ENCODE measurements around the gene GRB10. TPM values are rescaled to one million over a fixed set of nuclear protein-coding genes. Genes with fewer than 3 reads are reported as not detected.

The GRB10 gene
- total and polyA plus RNA-seq, 5 donors from 2014 or later = 0.25 to 2.3 TPM; not detected in 3

DNA sequence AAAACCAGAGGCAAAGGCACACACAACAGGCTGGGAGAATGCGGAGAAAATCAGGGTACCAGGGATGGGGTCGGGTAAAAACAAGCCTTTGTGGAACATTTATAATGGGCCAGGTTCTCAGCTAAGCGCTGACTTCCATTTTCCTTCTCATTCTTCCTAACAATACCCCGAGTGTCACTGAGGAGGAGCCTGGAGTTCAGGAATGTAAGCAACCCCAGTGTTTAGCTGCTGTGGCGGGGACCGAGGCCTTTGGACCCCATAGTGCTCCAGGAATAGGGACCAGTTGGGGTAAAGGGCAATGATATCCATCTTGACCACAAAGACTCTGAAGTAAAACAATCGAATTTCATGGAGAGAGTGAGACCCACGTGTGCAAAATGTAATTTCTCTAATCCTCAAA lies 34.2 kb downstream of the GRB10 start:
- no peaks in the 10 kb centered on the region for H3K36me3 Mint-ChIP-seq
- Histone ChIP-seq H3K36me3 (ENCODE audit: control insufficient read depth, insufficient read depth, low read length) (no peaks in the 10 kb centered on the region), H3K27me3 (ENCODE audit: control insufficient read depth, insufficient read depth, low read length) (peaks cover 3% of the 10 kb centered on the region), H3K4me3 (ENCODE audit: low read depth, low read length) (no peak overlapping the region), H3K4me1 (ENCODE audit: control insufficient read depth, insufficient read depth, low read length, poor library complexity, severe bottlenecking) (no peaks in the 10 kb centered on the region), H3K27ac (ENCODE audit: insufficient read depth, low read length, poor library complexity, severe bottlenecking) (no peak overlapping the region), H3K9me3 (ENCODE audit: control insufficient read depth in 2 of 2, low read length in 2 of 2) (no peaks in the 10 kb centered on the region)
- no peak overlapping the region for H3K27ac Mint-ChIP-seq
- H3K9me3 Mint-ChIP-seq = no peaks in the 10 kb centered on the region
- DNase-seq = no peak
- H3K27me3 Mint-ChIP-seq = peaks cover 14% of the 10 kb centered on the region
- no peak for ATAC-seq (ENCODE audit: low read depth in 2 of 2)
- no peaks in the 10 kb centered on the region for H3K4me1 Mint-ChIP-seq
- H3K4me3 Mint-ChIP-seq = peak overlapping the region in 1 of 4 donors; percentile 55

DNA sequence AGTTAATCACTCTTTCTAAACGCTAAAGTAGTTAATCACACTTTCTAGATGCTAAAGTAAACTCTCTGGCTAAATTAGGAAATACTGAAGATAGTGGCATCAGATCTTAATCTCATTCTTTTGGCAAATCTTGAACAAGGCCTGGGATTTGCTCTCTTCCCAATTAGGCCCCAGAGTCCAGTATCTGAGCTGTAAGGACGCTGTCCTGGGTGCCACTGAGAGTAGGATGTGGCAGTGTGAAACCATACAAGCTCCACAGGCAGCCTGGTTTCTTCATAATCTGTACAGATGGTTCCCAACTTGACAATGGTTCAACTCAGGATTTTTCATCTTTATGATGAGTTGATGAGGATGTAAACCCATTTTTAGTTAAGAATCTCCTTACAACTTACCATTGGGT lies 36.9 kb downstream of the GRB10 start:
- H3K27ac ChIP-seq (ENCODE audit: insufficient read depth, low read length, poor library complexity, severe bottlenecking) = no peak overlapping the region
- no peaks in the 10 kb centered on the region for H3K36me3 ChIP-seq (ENCODE audit: control insufficient read depth, insufficient read depth, low read length)
- H3K27me3 ChIP-seq (ENCODE audit: control insufficient read depth, insufficient read depth, low read length) = peaks cover 3% of the 10 kb centered on the region
- H3K4me3 Mint-ChIP-seq = no peak overlapping the region
- H3K4me1 Mint-ChIP-seq = peaks cover 0 to 7% (median 0%) of the 10 kb centered on the region in 4 donors
- no peaks in the 10 kb centered on the region for H3K9me3 ChIP-seq (ENCODE audit: control insufficient read depth in 2 of 2, low read length in 2 of 2)
- peaks cover 9% of the 10 kb centered on the region for H3K27me3 Mint-ChIP-seq
- no peaks in the 10 kb centered on the region for H3K9me3 Mint-ChIP-seq
- no peak for ATAC-seq (ENCODE audit: low read depth in 2 of 2)
- no peaks in the 10 kb centered on the region for H3K4me1 ChIP-seq (ENCODE audit: control insufficient read depth, insufficient read depth, low read length, poor library complexity, severe bottlenecking)
- H3K27ac Mint-ChIP-seq = peak overlapping the region in 1 of 3 donors; percentile 38
- DNase-seq = no peak
- H3K4me3 ChIP-seq (ENCODE audit: low read depth, low read length) = no peak overlapping the region
- H3K36me3 Mint-ChIP-seq = no peaks in the 10 kb centered on the region

DNA sequence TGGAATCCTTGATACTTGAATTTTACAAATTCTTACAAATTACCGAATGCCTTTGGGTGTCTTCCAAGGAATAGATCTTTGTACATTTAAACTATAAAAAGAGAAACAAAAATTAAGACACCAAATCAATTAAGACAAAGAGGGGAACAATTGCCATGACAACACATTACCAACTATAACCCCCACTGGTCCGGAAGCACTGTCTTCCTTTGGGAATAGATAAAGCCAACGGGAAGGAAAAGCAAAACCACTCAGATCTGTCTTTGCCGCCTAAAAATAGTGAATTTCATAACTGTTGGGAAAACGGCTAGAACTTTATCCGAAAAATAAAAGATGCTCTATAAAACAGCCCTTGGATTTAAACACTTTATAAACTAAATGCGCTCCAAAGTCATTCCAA lies 37.4 kb downstream of the GRB10 start:
- Mint-ChIP-seq H3K27me3 (peaks cover 9% of the 10 kb centered on the region), H3K27ac (no peak overlapping the region), H3K9me3 (no peaks in the 10 kb centered on the region), H3K36me3 (no peaks in the 10 kb centered on the region), H3K4me3 (no peak overlapping the region), H3K4me1 (peaks cover 0 to 12% (median 1%) of the 10 kb centered on the region in 4 donors)
- no peak for ATAC-seq (ENCODE audit: low read depth in 2 of 2)
- Histone ChIP-seq H3K4me1 (ENCODE audit: control insufficient read depth, insufficient read depth, low read length, poor library complexity, severe bottlenecking) (peaks cover 2% of the 10 kb centered on the region), H3K4me3 (ENCODE audit: low read depth, low read length) (no peak overlapping the region), H3K27ac (ENCODE audit: insufficient read depth, low read length, poor library complexity, severe bottlenecking) (no peak overlapping the region), H3K36me3 (ENCODE audit: control insufficient read depth, insufficient read depth, low read length) (no peaks in the 10 kb centered on the region), H3K27me3 (ENCODE audit: control insufficient read depth, insufficient read depth, low read length) (peaks cover 3% of the 10 kb centered on the region), H3K9me3 (ENCODE audit: control insufficient read depth in 2 of 2, low read length in 2 of 2) (no peaks in the 10 kb centered on the region)
- no peak for DNase-seq

DNA sequence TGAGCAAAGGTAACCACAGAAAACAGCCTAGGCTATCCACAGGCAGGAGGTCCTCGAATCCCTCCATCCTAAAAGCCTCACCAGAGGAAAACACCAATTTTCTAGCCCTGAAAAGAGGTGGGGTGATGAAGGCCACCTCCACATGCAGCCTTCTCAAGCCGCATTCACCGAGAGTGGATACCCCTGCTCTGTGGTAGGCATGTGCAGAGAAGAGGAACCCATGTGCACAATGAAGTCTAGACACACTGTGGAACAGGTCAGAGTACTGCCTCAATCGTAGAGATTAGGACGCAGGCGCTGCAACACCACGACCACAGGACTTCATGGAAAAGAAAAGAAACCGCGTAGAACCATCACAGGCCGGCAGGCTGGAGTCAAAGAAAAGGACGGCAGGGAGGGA lies 38.8 kb downstream of the GRB10 start:
- H3K4me3 Mint-ChIP-seq = no peak overlapping the region
- peaks cover 11 to 26% (median 13%) of the 10 kb centered on the region in 4 donors for H3K4me1 Mint-ChIP-seq
- Histone ChIP-seq H3K9me3 (ENCODE audit: control insufficient read depth in 2 of 2, low read length in 2 of 2) (no peaks in the 10 kb centered on the region), H3K4me3 (ENCODE audit: low read depth, low read length) (no peak overlapping the region), H3K4me1 (ENCODE audit: control insufficient read depth, insufficient read depth, low read length, poor library complexity, severe bottlenecking) (peaks cover 12% of the 10 kb centered on the region), H3K36me3 (ENCODE audit: control insufficient read depth, insufficient read depth, low read length) (no peaks in the 10 kb centered on the region), H3K27ac (ENCODE audit: insufficient read depth, low read length, poor library complexity, severe bottlenecking) (no peak overlapping the region), H3K27me3 (ENCODE audit: control insufficient read depth, insufficient read depth, low read length) (peaks cover 3% of the 10 kb centered on the region)
- no peak overlapping the region for H3K27ac Mint-ChIP-seq
- H3K9me3 Mint-ChIP-seq = no peaks in the 10 kb centered on the region
- H3K36me3 Mint-ChIP-seq = no peaks in the 10 kb centered on the region
- no peak for DNase-seq
- peaks cover 13% of the 10 kb centered on the region for H3K27me3 Mint-ChIP-seq
- no peak for ATAC-seq (ENCODE audit: low read depth in 2 of 2)

DNA sequence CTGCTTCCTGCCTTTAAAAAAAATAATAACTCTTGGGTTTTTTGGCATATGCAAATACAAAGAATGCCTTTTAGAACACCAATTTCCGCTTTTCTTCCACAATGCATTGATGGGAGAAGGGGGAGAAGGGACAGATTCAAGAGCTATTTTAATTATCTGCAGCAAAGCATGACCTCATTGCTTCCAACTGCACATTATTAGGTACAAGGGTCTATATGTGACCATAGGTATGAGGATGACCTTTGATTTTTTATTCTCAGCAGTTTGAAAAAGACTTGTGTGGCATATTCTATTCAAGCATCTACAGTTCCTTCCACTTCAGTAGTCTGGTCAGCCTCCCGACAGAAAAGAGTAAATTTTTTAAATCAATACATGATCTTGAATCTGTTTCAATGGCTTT lies 39.7 kb downstream of the GRB10 start:
- DNase-seq = no peak
- H3K4me3 ChIP-seq (ENCODE audit: low read depth, low read length) = no peak overlapping the region
- H3K9me3 ChIP-seq (ENCODE audit: control insufficient read depth in 2 of 2, low read length in 2 of 2) = no peaks in the 10 kb centered on the region
- no peak overlapping the region for H3K27ac Mint-ChIP-seq
- no peaks in the 10 kb centered on the region for H3K9me3 Mint-ChIP-seq
- peaks cover 3% of the 10 kb centered on the region for H3K27me3 ChIP-seq (ENCODE audit: control insufficient read depth, insufficient read depth, low read length)
- peaks cover 13% of the 10 kb centered on the region for H3K27me3 Mint-ChIP-seq
- no peaks in the 10 kb centered on the region for H3K36me3 Mint-ChIP-seq
- peaks cover 12% of the 10 kb centered on the region for H3K4me1 ChIP-seq (ENCODE audit: control insufficient read depth, insufficient read depth, low read length, poor library complexity, severe bottlenecking)
- no peaks in the 10 kb centered on the region for H3K36me3 ChIP-seq (ENCODE audit: control insufficient read depth, insufficient read depth, low read length)
- no peak for ATAC-seq (ENCODE audit: low read depth in 2 of 2)
- H3K4me1 Mint-ChIP-seq = peaks cover 11 to 26% (median 13%) of the 10 kb centered on the region in 4 donors
- H3K27ac ChIP-seq (ENCODE audit: insufficient read depth, low read length, poor library complexity, severe bottlenecking) = no peak overlapping the region
- H3K4me3 Mint-ChIP-seq = no peak overlapping the region

DNA sequence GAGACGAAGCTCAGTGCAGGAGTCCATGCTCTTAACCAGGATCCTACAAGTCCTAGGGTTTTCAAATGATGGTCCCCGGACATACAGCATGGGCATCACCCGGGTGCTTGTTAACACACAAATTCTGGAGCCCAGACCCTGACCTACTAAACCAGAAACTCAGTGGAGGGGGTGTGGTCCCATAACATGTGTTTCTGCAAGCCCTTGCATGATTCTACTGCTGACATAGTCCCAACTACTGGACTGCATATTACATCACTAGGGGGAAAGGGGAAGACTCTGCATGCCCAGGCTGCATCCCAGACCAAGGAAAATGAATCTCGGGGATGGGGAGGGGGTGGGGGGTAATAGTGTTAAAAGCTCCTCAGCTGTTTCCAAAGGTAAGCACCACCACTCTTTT lies 40.3 kb downstream of the GRB10 start:
- H3K4me1 ChIP-seq (ENCODE audit: control insufficient read depth, insufficient read depth, low read length, poor library complexity, severe bottlenecking) = peaks cover 12% of the 10 kb centered on the region
- no peaks in the 10 kb centered on the region for H3K9me3 Mint-ChIP-seq
- H3K27ac ChIP-seq (ENCODE audit: insufficient read depth, low read length, poor library complexity, severe bottlenecking) = no peak overlapping the region
- H3K9me3 ChIP-seq (ENCODE audit: control insufficient read depth in 2 of 2, low read length in 2 of 2) = no peaks in the 10 kb centered on the region
- H3K4me3 ChIP-seq (ENCODE audit: low read depth, low read length) = no peak overlapping the region
- H3K4me3 Mint-ChIP-seq = no peak overlapping the region
- H3K36me3 ChIP-seq (ENCODE audit: control insufficient read depth, insufficient read depth, low read length) = no peaks in the 10 kb centered on the region
- peaks cover 13% of the 10 kb centered on the region for H3K27me3 Mint-ChIP-seq
- ATAC-seq (ENCODE audit: low read depth in 2 of 2) = no peak
- no peak for DNase-seq
- H3K27me3 ChIP-seq (ENCODE audit: control insufficient read depth, insufficient read depth, low read length) = peaks cover 3% of the 10 kb centered on the region
- H3K36me3 Mint-ChIP-seq = no peaks in the 10 kb centered on the region
- H3K4me1 Mint-ChIP-seq = peaks cover 11 to 26% (median 13%) of the 10 kb centered on the region in 4 donors
- H3K27ac Mint-ChIP-seq = peak overlapping the region in 1 of 3 donors; percentile 31

DNA sequence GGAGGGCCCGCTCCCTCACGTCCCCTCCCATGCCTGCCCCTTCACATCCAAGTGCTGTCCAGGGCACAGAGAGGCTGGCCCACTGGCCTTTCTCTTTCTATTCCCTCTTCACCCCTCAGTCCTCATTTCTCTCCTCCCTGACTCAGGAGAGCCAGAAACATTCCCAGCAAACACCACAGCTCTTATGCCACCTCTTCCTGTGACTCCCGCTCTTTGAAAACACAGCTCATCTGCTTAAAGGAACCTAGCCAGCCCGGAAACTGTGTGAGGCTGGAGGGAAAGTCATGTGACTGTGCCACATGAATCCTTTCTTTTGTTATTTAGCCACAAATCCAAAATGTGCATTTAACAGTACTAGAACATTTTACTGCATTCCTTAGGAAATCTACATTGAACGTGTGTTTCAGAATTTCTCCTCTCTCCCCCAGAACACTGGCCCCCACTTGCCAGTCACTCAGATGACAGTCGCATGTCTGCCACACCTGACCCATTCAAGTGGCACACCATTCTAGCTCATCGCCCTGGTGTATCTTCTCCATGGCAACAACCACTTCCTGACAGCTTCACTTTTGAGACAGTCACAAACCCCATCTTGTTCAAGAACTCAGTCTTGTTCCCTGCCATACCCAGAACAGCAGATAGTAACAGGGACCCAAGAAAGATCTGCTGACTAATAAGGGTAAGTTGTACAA lies 42.8 kb downstream of the GRB10 start:
- peaks cover 4% of the 10 kb centered on the region for H3K27me3 Mint-ChIP-seq
- ATAC-seq (ENCODE audit: low read depth in 2 of 2) = peak; percentile 99 to 100
- no peaks in the 10 kb centered on the region for H3K36me3 Mint-ChIP-seq
- no peaks in the 10 kb centered on the region for H3K36me3 ChIP-seq (ENCODE audit: control insufficient read depth, insufficient read depth, low read length)
- peak; percentile 51 to 91 (median 81) for DNase-seq
- peaks cover 12% of the 10 kb centered on the region for H3K4me1 ChIP-seq (ENCODE audit: control insufficient read depth, insufficient read depth, low read length, poor library complexity, severe bottlenecking)
- H3K4me3 Mint-ChIP-seq = peak overlapping the region; percentile 54 to 78 (median 64)
- peaks cover 11 to 26% (median 13%) of the 10 kb centered on the region in 4 donors for H3K4me1 Mint-ChIP-seq
- peak overlapping the region; percentile 91 to 96 (median 94) for H3K27ac Mint-ChIP-seq
- no peaks in the 10 kb centered on the region for H3K9me3 ChIP-seq (ENCODE audit: control insufficient read depth in 2 of 2, low read length in 2 of 2)
- H3K27ac ChIP-seq (ENCODE audit: insufficient read depth, low read length, poor library complexity, severe bottlenecking) = peak overlapping the region; percentile 68
- no peaks in the 10 kb centered on the region for H3K9me3 Mint-ChIP-seq
- peak overlapping the region; percentile 46 for H3K4me3 ChIP-seq (ENCODE audit: low read depth, low read length)
- H3K27me3 ChIP-seq (ENCODE audit: control insufficient read depth, insufficient read depth, low read length) = peaks cover 3% of the 10 kb centered on the region

DNA sequence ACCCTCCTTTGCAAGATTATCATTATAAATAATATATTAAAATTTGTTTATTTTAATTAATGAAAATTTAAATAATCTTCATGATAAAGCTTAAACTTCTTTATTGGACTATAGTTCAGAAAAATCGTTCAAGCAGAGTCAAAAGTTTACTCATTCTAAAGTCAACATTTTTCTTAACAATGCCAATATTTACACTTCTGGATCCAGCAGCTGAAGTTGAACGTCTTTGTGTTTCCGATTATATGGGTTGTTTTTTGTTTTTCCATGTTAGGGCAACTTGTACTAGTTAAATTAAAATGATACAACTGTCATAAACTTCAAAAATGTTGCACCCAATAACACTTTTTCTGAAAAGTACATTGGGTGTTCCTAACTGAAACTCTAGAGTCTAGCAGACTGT lies 43.8 kb downstream of the GRB10 start:
- peaks cover 11 to 26% (median 13%) of the 10 kb centered on the region in 4 donors for H3K4me1 Mint-ChIP-seq
- Histone ChIP-seq H3K4me1 (ENCODE audit: control insufficient read depth, insufficient read depth, low read length, poor library complexity, severe bottlenecking) (peaks cover 12% of the 10 kb centered on the region), H3K27ac (ENCODE audit: insufficient read depth, low read length, poor library complexity, severe bottlenecking) (no peak overlapping the region), H3K36me3 (ENCODE audit: control insufficient read depth, insufficient read depth, low read length) (no peaks in the 10 kb centered on the region), H3K27me3 (ENCODE audit: control insufficient read depth, insufficient read depth, low read length) (no peaks in the 10 kb centered on the region), H3K4me3 (ENCODE audit: low read depth, low read length) (no peak overlapping the region), H3K9me3 (ENCODE audit: control insufficient read depth in 2 of 2, low read length in 2 of 2) (no peaks in the 10 kb centered on the region)
- DNase-seq = no peak
- H3K27me3 Mint-ChIP-seq = peaks cover 4% of the 10 kb centered on the region
- H3K27ac Mint-ChIP-seq = peak overlapping the region in 1 of 3 donors; percentile 94
- no peak overlapping the region for H3K4me3 Mint-ChIP-seq
- H3K9me3 Mint-ChIP-seq = no peaks in the 10 kb centered on the region
- no peaks in the 10 kb centered on the region for H3K36me3 Mint-ChIP-seq
- no peak for ATAC-seq (ENCODE audit: low read depth in 2 of 2)
